Erythroblast (primary cell): ENCODE measurements around the gene UIMC1.

Experiments used
- DNase-seq, 2 experiments: peaks; one replicate each; lab custom pipeline; 2025; lab: John Stamatoyannopoulos, UW
- GATA1 ChIP-seq: IDR thresholded peaks from 2 replicates; pipeline ENCODE4 v1.6.1; 2011; ENCODE audit warnings: low read depth, mild to moderate bottlenecking, control low read depth, low read length, moderate library complexity
- POLR2A ChIP-seq: IDR thresholded peaks from 2 replicates; pipeline ENCODE4 v1.6.1; 2011; ENCODE audit warnings: mild to moderate bottlenecking, low read length

Gene UIMC1

GRCh38 chr5:176884571-176884890 is 122.0 kb downstream of the UIMC1 start:
- DNase-seq = no peak
- TF ChIP-seq GATA1 (no peak), POLR2A (no peak)

- TF ChIP-seq GATA1 (no peak), POLR2A (no peak)
Measured at GRCh38 chr5:176883700-176884570, 122.6 kb downstream of the UIMC1 start.

GRCh38 chr5:176882567-176882903 is 124.0 kb downstream of the UIMC1 start:
- DNase-seq = no peak
- TF ChIP-seq POLR2A (no peak), GATA1 (no peak)

More at GRCh38 chr5:176883700-176884570, 122.6 kb downstream of the UIMC1 start:
- DNase-seq = no peak

GRCh38 chr5:176881816-176882566 is 124.6 kb downstream of the UIMC1 start:
- TF ChIP-seq POLR2A = no peak
- no peak for TF ChIP-seq GATA1
- DNase-seq = no peak

- TF ChIP-seq POLR2A (no peak), GATA1 (no peak)
- no peak for DNase-seq
Measured at GRCh38 chr5:176881021-176881749, 125.4 kb downstream of the UIMC1 start.

- no peak for TF ChIP-seq GATA1
- no peak for TF ChIP-seq POLR2A
- DNase-seq = no peak
Measured at GRCh38 chr5:176880366-176881020, 126.1 kb downstream of the UIMC1 start.

- no peak for DNase-seq
- no peak for TF ChIP-seq GATA1
Measured at GRCh38 chr5:176879663-176880361, 126.8 kb downstream of the UIMC1 start.

GRCh38 chr5:176878906-176879662 is 127.5 kb downstream of the UIMC1 start:
- no peak for DNase-seq
- TF ChIP-seq GATA1 = no peak
- TF ChIP-seq POLR2A = no peak

GRCh38 chr5:176878463-176878862 is 128.1 kb downstream of the UIMC1 start:
- DNase-seq = no peak
- TF ChIP-seq GATA1 (no peak), POLR2A (no peak)

- TF ChIP-seq GATA1 (no peak), POLR2A (no peak)
- no peak for DNase-seq
Measured at GRCh38 chr5:176877793-176878331, 128.7 kb downstream of the UIMC1 start.

GRCh38 chr5:176876506-176877431 is 129.8 kb downstream of the UIMC1 start:
- DNase-seq = no peak
- TF ChIP-seq POLR2A (no peak), GATA1 (no peak)
